Measurements from ENCODE around the gene TIPRL.

DNA sequence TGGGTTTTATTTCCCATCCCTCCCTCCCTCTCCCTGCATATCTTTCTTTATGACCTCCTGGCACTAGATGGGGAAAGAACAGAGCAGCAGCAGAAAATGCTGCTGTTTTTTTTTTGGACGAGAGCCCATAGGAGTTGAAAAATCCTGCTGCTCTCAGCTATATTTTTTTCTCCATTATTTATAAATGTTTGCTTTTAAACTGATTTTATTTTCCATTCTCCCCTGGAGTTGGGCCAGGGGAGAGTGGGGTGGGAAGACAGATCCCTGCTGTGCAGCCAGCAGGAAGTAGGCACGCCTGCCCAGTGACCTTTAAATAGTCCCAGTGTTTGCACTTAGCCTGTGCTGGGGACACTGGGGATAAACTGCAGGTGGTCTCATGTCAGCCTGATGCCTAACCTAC is 64.4 kb downstream of the TIPRL start:
- TF ChIP-seq POLR2A (IDR thresholded peaks at IDR 0.05) (no peak), EP300 (IDR thresholded peaks at IDR 0.05) (no peak)
- TF ChIP-seq, protein P1, sequence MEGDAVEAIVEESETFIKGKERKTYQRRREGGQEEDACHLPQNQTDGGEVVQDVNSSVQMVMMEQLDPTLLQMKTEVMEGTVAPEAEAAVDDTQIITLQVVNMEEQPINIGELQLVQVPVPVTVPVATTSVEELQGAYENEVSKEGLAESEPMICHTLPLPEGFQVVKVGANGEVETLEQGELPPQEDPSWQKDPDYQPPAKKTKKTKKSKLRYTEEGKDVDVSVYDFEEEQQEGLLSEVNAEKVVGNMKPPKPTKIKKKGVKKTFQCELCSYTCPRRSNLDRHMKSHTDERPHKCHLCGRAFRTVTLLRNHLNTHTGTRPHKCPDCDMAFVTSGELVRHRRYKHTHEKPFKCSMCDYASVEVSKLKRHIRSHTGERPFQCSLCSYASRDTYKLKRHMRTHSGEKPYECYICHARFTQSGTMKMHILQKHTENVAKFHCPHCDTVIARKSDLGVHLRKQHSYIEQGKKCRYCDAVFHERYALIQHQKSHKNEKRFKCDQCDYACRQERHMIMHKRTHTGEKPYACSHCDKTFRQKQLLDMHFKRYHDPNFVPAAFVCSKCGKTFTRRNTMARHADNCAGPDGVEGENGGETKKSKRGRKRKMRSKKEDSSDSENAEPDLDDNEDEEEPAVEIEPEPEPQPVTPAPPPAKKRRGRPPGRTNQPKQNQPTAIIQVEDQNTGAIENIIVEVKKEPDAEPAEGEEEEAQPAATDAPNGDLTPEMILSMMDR (IDR thresholded peaks at IDR 0.05): no peak

Measured in stomach (tissue), 4 donors.